ENCODE data around the gene DEK.
"Not testable (repeated sequence)": the region's sequence is repeated elsewhere in the genome, so short reads cannot be mapped to it uniquely, and the experiment has no call there.

Gene DEK

GRCh38 chr6:18264219-18264922 lies at the start of gene DEK:
TSS of gene DEK (minus strand) at chr6:18264530. CDS start at chr6:18263987, 543 bp downstream.
- peak; percentile 69 to 79 for DNase-seq (ENCODE audit: extremely low read depth in 1 of 2, low read depth in 1 of 2)

- DNase-seq (ENCODE audit: extremely low read depth in 1 of 2, low read depth in 1 of 2), result no peak
These were observed 48.0 kb upstream of the DEK start for GRCh38 chr6:18312368-18312767.

GRCh38 chr6:18310010-18310409 lies 45.7 kb upstream of the DEK start:
- not testable (repeated sequence) for DNase-seq (ENCODE audit: extremely low read depth in 1 of 2, low read depth in 1 of 2)

GRCh38 chr6:18309046-18309445 lies 44.7 kb upstream of the DEK start:
- DNase-seq (ENCODE audit: extremely low read depth in 1 of 2, low read depth in 1 of 2), result no peak

- DNase-seq (ENCODE audit: extremely low read depth in 1 of 2, low read depth in 1 of 2), result no peak
These were observed 43.9 kb upstream of the DEK start for GRCh38 chr6:18308070-18308735.

GRCh38 chr6:18306977-18307376 lies 42.6 kb upstream of the DEK start:
- no peak for DNase-seq (ENCODE audit: extremely low read depth in 1 of 2, low read depth in 1 of 2)

GRCh38 chr6:18302561-18303439 lies 38.5 kb upstream of the DEK start:
- no peak for DNase-seq (ENCODE audit: extremely low read depth in 1 of 2, low read depth in 1 of 2)

GRCh38 chr6:18293076-18293904 lies 29.0 kb upstream of the DEK start:
- DNase-seq (ENCODE audit: extremely low read depth in 1 of 2, low read depth in 1 of 2), result no peak

- no peak for DNase-seq (ENCODE audit: extremely low read depth in 1 of 2, low read depth in 1 of 2)
These were observed 25.0 kb upstream of the DEK start for GRCh38 chr6:18289283-18289682.

GRCh38 chr6:18284261-18284660 lies 19.9 kb upstream of the DEK start:
- DNase-seq (ENCODE audit: extremely low read depth in 1 of 2, low read depth in 1 of 2), result no peak

- DNase-seq (ENCODE audit: extremely low read depth in 1 of 2, low read depth in 1 of 2), result no peak
These were observed 17.2 kb upstream of the DEK start for GRCh38 chr6:18281564-18281963.

GRCh38 chr6:18280084-18280483 lies 15.8 kb upstream of the DEK start:
- no peak for DNase-seq (ENCODE audit: extremely low read depth in 1 of 2, low read depth in 1 of 2)

GRCh38 chr6:18279422-18279821 lies 15.1 kb upstream of the DEK start:
- no peak for DNase-seq (ENCODE audit: extremely low read depth in 1 of 2, low read depth in 1 of 2)

- no peak for DNase-seq (ENCODE audit: extremely low read depth in 1 of 2, low read depth in 1 of 2)
These were observed 13.1 kb upstream of the DEK start for GRCh38 chr6:18277237-18278006.

GRCh38 chr6:18276610-18277236 lies 12.4 kb upstream of the DEK start:
- DNase-seq (ENCODE audit: extremely low read depth in 1 of 2, low read depth in 1 of 2), result no peak

GRCh38 chr6:18270216-18270615 lies 5.9 kb upstream of the DEK start:
- DNase-seq (ENCODE audit: extremely low read depth in 1 of 2, low read depth in 1 of 2), result no peak

GRCh38 chr6:18269717-18270116 lies 5.4 kb upstream of the DEK start:
- no peak for DNase-seq (ENCODE audit: extremely low read depth in 1 of 2, low read depth in 1 of 2)

GRCh38 chr6:18269253-18269652 lies 4.9 kb upstream of the DEK start:
- no peak for DNase-seq (ENCODE audit: extremely low read depth in 1 of 2, low read depth in 1 of 2)

- DNase-seq (ENCODE audit: extremely low read depth in 1 of 2, low read depth in 1 of 2), result no peak
These were observed 3.7 kb upstream of the DEK start for GRCh38 chr6:18268066-18268465.

- no peak for DNase-seq (ENCODE audit: extremely low read depth in 1 of 2, low read depth in 1 of 2)
These were observed 2.2 kb upstream of the DEK start for GRCh38 chr6:18266523-18266912.
